HCT116 (cell line): Measurements from ENCODE around the gene DOK7.

Experiments
- CEBPB ChIP-seq: IDR thresholded peaks from 2 replicates; pipeline ENCODE4 v1.6.1; 2012; ENCODE audit warnings: low read depth
- POLR2A ChIP-seq: IDR thresholded peaks from 2 replicates; pipeline ENCODE4 v1.7.0; 2011; ENCODE audit warnings: borderline replicate concordance; ENCODE audit not compliant: insufficient read depth, insufficient read length; ENCODE audit errors: extremely low read depth
- POLR2AphosphoS5 ChIP-seq: IDR thresholded peaks from 2 replicates; pipeline ENCODE4 v1.6.1; 2011; ENCODE audit warnings: mild to moderate bottlenecking, low read depth, low read length, moderate library complexity
- RAD21 ChIP-seq: IDR thresholded peaks from 2 replicates; pipeline ENCODE4 v1.6.1; 2012; ENCODE audit warnings: low read depth, mild to moderate bottlenecking
- SIN3A ChIP-seq: IDR thresholded peaks from 2 replicates; pipeline ENCODE4 v1.6.1; 2012; ENCODE audit warnings: low read depth
- TF ChIP-seq, protein P1 (sequence below), 3 experiments: fragments of 200-600 bp in 1 of 3; sonication (generic) in 1 of 3; IDR thresholded peaks in 2 of 3; conservative IDR thresholded peaks in 1 of 3; 2 replicates each; pipeline ENCODE4 v1.5.1; 2012 to 2017; ENCODE audit warnings: low read depth in 2 of 3, low read length in 2 of 3, antibody characterized with exemption in 1 of 3, borderline replicate concordance in 1 of 3, control low read depth in 1 of 3, mild to moderate bottlenecking in 1 of 3, mixed read lengths in 1 of 3, mixed run types in 1 of 3, moderate library complexity in 1 of 3; ENCODE audit not compliant: insufficient read depth in 1 of 3
- TF ChIP-seq, protein P2 (sequence below): IDR thresholded peaks from 2 replicates; pipeline ENCODE4 v1.6.1; 2012; ENCODE audit warnings: low read depth
- TF ChIP-seq, protein P3 (sequence below): IDR thresholded peaks from 2 replicates; pipeline ENCODE4 v1.6.1; 2012

DNA sequence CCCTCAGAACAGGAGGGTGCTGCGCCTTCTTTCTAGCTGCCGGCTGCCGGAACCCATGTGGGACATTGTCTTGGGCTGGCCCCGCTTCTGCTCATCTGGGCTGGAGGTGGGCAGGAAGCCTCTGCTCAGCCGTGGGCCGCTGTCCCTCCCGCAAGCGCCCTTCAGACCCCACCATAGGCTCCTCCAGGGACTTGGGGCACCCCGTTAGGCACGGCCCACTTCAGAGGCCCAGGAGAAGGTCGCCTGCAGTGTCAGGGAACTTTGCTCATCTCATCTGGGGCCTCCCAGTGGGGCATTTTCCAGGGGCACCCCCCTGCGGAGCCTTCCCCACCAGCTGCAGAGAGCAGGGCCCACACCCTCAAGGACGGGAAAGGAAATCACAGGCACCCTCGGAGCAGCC is 32.9 kb downstream of the DOK7 start:
- TF ChIP-seq, protein P1, sequence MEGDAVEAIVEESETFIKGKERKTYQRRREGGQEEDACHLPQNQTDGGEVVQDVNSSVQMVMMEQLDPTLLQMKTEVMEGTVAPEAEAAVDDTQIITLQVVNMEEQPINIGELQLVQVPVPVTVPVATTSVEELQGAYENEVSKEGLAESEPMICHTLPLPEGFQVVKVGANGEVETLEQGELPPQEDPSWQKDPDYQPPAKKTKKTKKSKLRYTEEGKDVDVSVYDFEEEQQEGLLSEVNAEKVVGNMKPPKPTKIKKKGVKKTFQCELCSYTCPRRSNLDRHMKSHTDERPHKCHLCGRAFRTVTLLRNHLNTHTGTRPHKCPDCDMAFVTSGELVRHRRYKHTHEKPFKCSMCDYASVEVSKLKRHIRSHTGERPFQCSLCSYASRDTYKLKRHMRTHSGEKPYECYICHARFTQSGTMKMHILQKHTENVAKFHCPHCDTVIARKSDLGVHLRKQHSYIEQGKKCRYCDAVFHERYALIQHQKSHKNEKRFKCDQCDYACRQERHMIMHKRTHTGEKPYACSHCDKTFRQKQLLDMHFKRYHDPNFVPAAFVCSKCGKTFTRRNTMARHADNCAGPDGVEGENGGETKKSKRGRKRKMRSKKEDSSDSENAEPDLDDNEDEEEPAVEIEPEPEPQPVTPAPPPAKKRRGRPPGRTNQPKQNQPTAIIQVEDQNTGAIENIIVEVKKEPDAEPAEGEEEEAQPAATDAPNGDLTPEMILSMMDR (IDR thresholded peaks at IDR 0.05 in 2 of 3, conservative IDR thresholded peaks at IDR 0.05 in 1 of 3; ENCODE audit: borderline replicate concordance in 1 of 3, insufficient read depth in 1 of 3, low read depth in 2 of 3, low read length in 2 of 3) = no peak
- no peak for TF ChIP-seq POLR2AphosphoS5
- TF ChIP-seq CEBPB = no peak
- no peak for TF ChIP-seq RAD21
- TF ChIP-seq, protein P2, sequence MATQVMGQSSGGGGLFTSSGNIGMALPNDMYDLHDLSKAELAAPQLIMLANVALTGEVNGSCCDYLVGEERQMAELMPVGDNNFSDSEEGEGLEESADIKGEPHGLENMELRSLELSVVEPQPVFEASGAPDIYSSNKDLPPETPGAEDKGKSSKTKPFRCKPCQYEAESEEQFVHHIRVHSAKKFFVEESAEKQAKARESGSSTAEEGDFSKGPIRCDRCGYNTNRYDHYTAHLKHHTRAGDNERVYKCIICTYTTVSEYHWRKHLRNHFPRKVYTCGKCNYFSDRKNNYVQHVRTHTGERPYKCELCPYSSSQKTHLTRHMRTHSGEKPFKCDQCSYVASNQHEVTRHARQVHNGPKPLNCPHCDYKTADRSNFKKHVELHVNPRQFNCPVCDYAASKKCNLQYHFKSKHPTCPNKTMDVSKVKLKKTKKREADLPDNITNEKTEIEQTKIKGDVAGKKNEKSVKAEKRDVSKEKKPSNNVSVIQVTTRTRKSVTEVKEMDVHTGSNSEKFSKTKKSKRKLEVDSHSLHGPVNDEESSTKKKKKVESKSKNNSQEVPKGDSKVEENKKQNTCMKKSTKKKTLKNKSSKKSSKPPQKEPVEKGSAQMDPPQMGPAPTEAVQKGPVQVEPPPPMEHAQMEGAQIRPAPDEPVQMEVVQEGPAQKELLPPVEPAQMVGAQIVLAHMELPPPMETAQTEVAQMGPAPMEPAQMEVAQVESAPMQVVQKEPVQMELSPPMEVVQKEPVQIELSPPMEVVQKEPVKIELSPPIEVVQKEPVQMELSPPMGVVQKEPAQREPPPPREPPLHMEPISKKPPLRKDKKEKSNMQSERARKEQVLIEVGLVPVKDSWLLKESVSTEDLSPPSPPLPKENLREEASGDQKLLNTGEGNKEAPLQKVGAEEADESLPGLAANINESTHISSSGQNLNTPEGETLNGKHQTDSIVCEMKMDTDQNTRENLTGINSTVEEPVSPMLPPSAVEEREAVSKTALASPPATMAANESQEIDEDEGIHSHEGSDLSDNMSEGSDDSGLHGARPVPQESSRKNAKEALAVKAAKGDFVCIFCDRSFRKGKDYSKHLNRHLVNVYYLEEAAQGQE = no peak
- TF ChIP-seq, protein P3, sequence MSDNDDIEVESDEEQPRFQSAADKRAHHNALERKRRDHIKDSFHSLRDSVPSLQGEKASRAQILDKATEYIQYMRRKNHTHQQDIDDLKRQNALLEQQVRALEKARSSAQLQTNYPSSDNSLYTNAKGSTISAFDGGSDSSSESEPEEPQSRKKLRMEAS = no peak
- no peak for TF ChIP-seq SIN3A
- no peak for TF ChIP-seq POLR2A
